MV-4-11 (cell line): ENCODE data around the gene CSH2.
A peak's percentile ranks its signal among the peaks of the same experiment; 100 is the strongest.
"Not testable (repeated sequence)": the region's sequence is repeated elsewhere in the genome, so short reads cannot be mapped to it uniquely, and the experiment has no call there.

Experiments
- DNase-seq: peaks from one replicate; lab custom pipeline; 2025; lab: John Stamatoyannopoulos, UW

The CSH2 gene

DNA sequence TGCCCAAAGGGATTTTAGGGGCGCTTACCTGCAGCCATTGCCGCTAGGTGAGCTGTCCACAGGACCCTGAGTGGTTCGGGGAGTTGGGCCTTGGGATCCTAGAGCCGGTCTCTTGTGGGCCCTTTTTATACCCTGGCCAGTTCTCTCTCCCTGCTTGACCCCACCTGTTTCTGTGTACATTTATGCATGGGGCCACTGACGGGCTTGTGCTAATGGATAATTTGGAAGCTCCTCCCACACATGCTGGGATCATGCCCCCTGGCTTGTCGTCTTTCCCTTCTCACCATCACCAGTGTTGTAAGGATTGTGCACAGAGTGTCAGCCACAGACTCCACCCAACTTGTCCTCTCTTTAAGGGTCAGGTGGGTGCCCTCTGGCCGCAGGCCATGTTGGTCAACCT, at the start of gene CSH2:
Gene CSH2 (minus strand): TSS at position 101 of the 400 bp plus-strand sequence. CDS start 63 bp downstream, at position 38.
- DNase-seq: not testable (repeated sequence)

DNA sequence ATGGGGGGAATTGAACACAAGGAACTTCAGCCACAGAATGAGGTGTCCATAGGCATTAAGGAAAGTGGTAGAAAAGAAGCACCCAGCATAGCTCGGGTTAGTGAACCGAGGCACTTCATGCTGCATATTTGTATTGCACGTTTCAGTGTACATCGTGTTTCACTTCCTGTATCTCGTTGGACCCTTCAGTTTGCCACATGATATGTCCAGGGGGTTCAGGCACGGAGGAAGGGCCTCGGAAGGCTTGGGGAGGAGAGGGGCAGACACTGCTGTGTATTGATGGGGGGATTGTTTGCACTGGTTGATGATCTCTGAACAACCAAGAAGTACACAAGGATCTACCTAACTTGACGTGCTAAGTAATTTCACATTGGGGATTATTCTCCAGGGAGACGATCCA, 48.9 kb upstream of the CSH2 start:
- peak; percentile 60 for DNase-seq

DNA sequence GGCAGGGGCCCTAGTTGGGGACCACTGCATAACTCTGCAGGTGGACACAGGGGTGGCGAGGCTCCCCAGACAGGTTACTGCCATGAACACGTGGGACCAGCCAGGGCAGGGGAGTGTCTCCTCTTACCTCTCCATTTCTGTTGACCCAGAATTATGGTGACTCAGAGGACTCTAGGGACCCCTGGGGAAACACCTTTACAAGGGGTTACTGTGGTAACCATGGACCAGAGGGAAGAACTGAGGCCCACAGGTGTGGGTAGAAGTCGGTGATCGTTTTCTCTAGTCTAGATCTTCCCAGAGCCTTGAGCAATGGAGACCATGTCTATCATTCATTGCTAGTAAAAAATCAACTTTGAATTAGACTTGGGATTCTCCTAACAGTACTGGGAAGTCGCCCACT, 47.3 kb upstream of the CSH2 start:
- DNase-seq: not testable (repeated sequence)

DNA sequence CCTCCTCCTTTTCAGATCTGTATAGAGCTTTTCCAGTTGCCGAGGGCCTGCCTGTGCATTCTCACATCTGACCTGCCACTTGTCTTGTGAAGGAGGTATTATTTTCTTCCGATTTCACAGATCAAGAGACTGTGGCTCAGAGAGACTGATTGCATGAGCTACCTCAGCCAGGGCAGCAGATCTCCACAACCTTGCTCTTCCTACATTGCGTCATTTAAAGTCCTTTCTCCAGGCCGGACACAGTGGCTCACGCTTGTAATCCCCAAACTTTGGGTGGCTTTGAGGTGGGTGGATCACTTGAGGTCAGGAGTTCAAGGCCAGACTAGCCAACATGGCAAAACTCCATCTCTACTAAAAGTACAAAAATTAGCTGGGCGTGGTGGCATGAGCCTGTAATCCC, 46.6 kb upstream of the CSH2 start:
- peak; percentile 16 for DNase-seq

DNA sequence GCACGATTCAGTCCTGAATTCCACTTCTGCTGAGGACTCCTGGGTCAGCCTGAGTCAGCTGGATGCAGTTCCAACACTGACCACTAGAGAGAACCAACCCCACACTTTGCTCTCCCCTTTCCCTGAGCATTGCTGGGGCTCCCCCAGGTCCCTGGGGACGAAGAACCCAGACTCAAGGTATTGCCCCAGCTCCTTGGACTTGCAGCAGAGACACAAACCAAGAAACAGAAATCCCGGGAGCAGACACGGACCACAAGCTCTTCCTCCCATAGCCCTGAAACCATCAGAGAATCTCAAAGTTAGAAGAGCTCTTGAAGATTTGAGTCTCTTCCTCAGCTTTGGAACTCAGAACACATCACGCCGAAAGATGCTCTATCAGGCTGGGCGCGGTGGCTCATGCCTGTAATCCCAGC, 45.8 kb upstream of the CSH2 start:
- peak; percentile 68 for DNase-seq

DNA sequence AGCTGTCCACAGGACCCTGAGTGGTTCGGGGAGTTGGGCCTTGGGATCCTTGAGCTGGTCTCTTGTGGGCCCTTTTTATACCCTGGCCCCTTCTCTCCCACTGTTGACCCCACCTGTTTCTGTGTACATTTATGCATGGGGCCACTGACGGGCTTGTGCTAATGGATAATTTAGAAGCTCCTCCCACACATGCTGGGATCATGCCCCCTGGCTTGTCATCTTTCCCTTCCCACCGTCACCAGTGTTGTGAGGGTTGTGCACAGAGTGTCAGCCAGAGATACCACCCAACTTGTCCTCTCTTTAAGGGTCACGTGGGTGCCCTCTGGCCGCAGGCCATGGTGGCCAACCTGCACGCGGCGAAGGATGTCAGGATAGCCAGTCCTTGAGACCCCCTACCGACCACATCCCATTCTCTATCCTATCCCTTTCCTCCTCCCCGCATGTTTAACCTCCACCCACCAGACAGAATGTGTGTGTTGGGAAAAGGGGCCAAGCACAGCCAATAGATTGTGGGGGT, 45.4 kb upstream of the CSH2 start, which contains the start of gene GH1:
Gene GH1 (minus strand): TSS at position 51 of the 517 bp plus-strand sequence. CDS start 63 bp downstream, outside the sequence.
- not testable (repeated sequence) for DNase-seq

DNA sequence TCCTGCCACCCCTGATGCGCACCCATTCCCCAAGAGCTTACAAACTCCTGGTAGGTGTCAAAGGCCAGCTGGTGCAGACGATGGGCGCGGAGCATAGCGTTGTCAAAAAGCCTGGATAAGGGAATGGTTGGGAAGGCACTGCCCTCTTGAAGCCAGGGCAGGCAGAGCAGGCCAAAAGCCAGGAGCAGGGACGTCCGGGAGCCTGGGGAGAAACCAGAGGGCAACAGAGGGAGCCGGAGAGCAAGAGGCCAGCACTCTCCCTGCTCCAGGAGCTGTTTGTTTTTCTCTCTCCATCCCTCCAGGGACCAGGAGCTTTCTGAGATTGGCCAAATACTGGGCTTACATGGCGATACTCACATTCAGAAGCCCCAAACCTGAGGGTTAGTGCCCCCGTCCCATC, 44.8 kb upstream of the CSH2 start:
- DNase-seq: no peak

DNA sequence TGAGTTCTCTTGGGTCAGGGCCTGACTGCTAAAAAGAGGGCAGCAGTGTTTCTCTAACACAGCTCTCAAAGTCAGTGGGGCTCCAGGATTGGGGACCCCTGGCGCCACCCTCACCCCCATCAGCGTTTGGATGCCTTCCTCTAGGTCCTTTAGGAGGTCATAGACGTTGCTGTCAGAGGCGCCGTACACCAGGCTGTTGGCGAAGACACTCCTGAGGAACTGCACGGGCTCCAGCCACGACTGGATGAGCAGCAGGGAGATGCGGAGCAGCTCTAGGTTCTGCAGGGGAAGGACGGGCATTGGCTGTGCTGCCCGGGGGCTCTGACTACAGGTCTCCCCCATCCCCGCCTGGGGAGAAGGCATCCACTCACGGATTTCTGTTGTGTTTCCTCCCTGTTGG, 44.2 kb upstream of the CSH2 start:
- DNase-seq: no peak

DNA sequence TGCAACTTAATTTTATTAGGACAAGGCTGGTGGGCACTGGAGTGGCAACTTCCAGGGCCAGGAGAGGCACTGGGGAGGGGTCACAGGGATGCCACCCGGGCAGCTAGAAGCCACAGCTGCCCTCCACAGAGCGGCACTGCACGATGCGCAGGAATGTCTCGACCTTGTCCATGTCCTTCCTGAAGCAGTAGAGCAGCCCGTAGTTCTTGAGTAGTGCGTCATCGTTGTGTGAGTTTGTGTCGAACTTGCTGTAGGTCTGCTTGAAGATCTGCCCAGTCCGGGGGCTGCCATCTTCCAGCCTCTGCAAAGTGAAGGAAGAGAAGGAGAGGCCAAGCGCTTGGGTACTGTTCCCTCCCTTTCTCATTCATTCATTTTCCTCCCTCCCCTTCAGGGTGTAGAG, 43.7 kb upstream of the CSH2 start:
- DNase-seq: not testable (repeated sequence)

DNA sequence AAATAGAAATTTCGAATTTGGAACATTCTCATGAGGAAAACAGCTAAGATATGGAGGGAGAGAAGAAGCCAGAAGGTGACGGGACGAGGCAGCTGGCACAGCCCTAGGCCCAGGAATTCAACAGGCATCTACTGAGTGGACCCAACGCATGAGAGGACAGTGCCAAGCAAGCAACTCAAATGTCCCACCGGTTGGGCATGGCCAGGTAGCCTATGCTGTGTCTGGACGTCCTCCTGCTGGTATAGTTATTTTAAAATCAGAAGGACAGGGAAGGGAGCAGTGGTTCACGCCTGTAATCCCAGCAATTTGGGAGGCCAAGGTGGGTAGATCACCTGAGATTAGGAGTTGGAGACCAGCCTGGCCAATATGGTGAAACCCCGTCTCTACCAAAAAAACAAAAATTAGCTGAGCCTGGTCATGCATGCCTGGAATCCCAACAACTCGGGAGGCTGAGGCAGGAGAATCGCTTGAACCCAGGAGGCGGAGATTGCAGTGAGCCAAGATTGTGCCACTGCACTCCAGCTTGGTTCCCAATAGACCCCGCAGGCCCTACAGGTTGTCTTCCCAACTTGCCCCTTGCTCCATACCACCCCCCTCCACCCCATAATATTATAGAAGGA, 43.2 kb upstream of the CSH2 start:
- no peak for DNase-seq

DNA sequence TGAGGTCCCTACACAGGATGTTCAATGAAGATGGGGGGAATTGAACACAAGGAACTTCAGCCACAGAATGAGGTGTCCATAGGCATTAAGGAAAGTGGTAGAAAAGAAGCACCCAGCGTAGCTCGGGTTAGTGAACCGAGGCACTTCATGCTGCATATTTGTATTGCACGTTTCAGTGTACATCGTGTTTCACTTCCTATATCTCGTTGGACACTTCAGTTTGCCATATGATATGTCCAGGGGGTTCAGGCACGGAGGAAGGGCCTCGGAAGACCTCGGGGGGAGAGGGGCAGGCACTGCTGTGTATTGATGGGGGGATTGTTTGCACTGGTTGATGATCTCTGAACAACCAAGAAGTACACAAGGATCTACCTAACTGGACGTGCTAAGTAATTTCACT, 42.3 kb upstream of the CSH2 start:
- peak; percentile 50 for DNase-seq

DNA sequence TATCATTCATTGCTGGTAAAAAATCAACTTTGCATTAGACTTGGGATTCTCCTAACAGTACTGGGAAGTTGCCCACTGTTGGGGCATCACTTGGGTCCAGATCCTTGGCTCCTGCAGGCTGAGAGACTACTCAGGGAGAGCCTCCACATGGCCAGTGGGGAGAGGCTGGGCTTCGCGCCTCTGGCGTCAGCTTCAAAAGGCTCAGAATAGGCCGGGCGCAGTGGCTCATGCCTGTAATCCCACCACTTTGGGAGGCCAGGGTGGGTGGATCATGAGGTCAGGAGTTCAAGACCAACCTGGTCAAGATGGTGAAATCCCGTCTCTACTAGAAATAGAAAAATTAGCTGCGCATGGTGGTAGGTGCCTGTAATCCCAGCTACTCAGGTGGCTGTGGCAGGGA, 41.0 kb upstream of the CSH2 start:
- DNase-seq: no peak

DNA sequence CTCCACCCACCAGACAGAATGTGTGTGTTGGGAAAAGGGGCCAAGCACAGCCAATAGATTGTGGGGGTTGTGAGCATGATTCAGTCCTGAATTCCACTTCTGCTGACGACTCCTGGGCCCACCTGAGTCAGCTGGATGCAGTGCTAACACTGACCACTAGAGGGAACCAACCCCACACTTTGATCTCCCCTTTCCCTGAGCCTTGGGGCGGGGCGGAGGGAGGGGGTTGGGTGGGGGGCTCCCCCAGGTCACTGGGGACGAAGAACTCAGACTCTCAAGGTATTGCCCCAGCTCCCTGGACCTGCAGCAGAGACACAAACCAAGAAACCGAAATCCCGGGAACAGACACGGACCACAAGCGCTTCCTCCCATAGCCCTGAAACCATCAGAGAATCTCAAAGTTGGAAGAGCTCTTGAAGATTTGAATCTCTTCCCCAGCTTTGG, 38.2 kb upstream of the CSH2 start:
- peak; percentile 0 for DNase-seq

DNA sequence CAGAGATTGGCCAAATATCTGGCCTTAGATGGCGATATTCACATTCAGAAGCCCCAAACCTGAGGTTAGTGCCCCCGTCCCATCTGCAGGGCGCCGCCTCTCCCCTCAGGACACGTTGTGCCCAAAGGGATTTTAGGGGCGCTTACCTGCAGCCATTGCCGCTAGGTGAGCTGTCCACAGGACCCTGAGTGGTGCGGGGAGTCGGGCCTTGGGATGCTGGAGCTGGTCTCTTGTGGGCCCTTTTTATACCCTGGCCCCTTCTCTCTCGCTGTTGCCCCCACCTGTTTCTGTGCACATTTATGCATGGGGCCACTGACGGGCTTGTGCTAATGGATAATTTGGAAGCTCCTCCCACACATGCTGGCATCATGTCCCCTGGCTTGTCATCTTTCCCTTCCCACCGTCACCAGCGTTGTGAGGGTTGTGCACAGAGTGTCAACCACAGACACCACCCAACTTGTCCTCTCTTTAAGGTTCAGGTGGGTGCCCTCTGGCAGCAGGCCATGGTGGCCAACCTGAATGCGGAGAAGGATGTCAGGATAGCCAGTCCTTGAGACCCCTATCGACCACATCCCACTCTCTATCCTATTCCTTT, 37.7 kb upstream of the CSH2 start, which contains the start of gene CSHL1:
Gene CSHL1 (minus strand): TSS at position 218 of the 595 bp plus-strand sequence. CDS start 62 bp downstream, at position 156.
- DNase-seq: no peak

DNA sequence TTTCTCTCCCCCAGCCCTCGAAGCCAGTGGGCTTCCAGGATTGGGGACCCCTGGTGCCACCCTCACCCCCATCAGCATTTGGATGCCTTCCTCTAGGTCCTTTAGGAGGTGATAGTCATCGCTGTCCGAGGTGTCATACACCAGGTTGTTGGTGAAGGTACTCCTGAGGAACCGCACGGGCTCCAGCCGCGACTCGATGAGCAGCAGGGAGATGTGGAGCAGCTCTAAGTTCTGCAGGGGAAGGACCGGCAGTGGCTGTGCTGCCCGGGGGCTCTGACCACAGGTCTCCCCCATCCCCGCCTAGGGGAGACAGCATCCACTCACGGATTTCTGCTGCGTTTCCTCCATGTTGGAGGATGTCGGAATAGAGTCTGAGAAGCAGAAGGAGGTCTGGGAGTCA, 36.6 kb upstream of the CSH2 start:
- DNase-seq: no peak

DNA sequence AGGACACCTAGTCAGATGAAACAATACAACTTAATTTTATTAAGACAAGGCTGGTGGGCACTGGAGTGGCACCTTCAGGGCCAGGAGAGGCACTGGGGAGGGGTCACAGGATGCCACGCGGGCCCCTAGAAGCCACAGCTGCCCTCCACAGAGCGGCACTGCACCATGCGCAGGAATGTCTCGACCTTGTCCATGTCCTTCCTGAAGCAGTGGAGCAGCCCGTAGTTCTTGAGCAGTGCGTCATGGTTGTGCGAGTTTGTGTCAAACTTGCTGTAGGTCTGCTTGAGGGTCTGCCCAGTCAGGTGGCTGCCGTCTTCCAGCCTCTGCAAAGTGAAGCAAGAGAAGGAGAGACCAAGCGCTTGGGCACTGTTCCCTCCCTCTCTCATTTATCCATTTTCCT, 36.1 kb upstream of the CSH2 start:
- DNase-seq: not testable (repeated sequence)

DNA sequence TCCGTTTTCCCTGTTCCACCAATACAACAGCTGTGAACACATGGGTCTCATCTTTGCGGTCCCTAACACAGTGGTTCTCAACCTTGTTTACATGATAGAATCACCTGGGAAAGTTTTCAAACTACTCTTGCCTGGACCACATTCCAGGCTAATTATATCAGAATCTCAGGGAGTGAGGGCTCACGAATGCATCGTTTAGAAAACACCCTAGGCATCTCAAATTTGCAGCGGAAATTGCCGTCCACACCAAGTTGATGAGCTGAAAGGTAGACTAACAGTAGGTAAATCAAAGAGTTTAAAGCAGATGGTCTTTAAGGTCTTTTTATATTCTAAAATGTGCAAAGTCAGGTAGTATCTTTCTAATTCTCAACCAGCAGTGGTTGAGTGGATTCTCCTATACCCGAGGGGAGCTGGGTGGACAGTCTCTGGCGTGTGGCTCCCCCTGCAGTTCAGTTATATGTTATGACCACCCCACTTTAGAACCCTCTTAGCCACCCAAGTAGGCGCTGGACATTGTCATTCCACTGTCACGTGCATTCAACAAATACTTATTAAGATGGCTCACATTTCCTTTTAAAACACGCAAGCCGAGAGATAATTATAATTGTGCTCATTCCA, 33.8 kb upstream of the CSH2 start:
- peak; percentile 0 for DNase-seq

DNA sequence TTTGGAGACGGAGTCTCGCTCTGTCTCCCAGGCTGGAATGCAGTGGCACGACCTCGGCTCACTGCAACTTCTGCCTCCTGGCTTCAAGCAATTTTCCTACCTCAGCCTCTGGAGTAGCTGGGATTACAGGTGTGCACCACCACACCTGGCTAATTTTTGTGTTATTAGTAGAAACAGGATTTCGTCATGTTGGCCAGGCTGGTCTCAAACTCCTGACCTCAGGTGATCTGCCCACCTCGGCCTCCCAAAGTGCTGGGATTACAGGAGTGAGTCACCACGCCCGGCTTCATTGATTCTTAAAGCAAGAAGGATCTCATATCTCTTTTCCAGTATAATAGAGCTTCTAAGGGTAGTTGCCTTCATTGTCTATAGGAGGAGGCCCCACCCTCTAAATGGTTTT, 31.3 kb upstream of the CSH2 start:
- not testable (repeated sequence) for DNase-seq

DNA sequence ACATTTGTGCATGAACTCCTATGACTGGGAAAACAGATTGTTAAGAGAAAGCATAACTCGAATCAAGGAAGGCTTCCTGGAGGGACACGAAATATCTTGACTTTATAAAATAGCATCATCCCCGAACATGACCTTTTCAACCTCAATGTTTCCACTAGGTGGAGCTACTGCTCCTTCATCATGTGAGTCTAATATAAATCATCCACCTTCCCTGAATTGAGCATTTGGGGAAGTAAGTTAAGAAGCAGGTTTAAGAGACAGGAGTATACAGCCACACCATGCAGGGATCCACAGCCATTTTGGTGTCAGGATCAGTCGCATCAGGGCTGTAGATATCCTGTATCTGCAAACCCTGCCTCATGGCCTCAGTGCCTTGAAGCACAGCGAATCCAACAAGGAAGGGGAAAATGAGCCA, 30.3 kb upstream of the CSH2 start:
- DNase-seq: peak; percentile 14

DNA sequence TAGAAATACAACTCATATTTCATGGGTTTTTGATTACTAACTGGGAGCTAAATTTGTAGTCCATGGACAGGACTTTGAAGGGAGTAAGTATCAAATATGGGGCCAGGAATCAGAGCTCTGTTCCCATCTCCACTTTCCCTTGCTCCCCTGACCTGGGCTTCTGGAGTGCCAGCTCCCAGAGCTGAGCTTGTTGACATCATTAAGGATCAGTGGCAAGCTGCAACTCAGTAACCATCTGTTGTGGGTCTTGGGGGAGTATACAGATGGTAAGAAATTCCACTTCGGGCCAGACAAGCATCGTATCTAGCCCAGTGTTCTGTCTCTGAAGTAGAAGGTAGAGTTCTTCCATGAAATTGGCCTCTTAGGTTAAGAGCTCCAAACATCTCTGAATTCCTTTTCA, 28.5 kb upstream of the CSH2 start:
- DNase-seq: not testable (repeated sequence)

DNA sequence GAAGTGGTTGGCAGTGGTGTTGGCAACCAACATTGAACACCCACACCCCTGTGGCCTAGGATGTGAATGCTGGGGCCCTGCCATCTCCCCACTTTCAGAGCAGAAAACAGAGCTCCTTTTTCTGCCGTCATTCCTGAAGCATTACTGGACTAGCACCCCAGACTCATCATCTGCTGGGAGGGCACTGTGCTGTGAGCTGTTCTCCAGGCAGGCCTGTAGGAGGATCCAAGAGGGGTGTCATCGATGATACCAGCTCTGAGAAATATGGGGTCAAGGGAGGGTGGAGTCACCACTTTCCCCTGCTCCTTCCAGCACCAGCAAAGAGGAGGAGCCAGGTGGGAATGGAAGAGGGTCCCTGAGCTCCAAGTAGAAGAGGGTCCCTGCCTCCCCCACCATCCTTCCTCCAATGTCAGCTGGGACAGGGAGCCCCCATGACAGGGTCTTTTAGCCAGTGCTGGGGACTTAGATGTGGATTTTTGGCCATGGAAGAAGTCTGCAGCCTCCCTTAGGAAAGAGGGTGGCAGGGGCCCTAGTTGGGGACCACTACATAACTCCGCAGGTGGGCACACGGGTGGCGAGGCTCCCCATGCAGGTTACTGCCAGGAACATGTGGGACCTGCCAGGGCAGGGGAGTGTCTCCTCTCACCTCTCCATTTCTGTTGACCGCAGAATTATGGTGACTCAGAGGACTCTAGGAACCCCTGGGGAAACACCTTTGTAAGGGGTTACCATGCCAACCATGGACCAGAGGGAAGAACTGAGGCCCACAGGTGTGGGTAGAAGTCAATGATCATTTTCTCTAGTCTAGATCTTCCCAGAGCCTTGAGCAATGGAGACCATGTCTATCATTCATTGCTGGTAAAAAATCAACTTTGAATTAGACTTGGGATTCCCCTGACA, 25.7 kb upstream of the CSH2 start:
- not testable (repeated sequence) for DNase-seq
